ENCODE results near the gene MEGF6. TPM values are rescaled to one million over a fixed set of nuclear protein-coding genes. Genes with fewer than 3 reads are reported as not detected.

The MEGF6 gene
- total RNA-seq, 1 donor from 2014 or later, result 10.9 TPM

DNA sequence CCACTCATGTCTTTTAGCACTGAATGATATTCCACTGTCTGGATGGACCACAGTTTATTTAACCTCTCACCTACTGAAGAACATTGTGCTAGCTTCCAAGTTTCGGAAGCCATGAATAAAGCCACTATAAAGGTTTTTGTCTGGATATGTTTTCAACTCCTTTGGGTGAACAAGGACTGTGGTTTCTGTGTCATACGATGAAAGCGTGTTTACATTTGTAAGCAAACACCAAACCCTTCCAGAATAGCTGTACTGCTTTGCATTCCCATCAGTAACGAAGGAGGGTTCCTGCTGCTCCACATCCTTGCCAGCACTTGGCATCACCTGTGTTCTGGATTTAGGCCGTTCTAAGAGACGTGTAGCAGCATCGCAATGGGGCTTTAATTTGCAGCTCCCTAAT lies 167.5 kb downstream of the MEGF6 start:
- intact Hi-C loops (cut with micrococcal nuclease), result no loop called here
- Mint-ChIP-seq H3K9me3 (peaks cover 7% of the 10 kb centered on the region), H3K27ac (no peak overlapping the region), H3K4me3 (no peak overlapping the region), H3K36me3 (ENCODE audit: low read depth) (no peaks in the 10 kb centered on the region), H3K27me3 (peaks cover 14% of the 10 kb centered on the region), H3K4me1 (no peaks in the 10 kb centered on the region)
- TF ChIP-seq, protein P1, sequence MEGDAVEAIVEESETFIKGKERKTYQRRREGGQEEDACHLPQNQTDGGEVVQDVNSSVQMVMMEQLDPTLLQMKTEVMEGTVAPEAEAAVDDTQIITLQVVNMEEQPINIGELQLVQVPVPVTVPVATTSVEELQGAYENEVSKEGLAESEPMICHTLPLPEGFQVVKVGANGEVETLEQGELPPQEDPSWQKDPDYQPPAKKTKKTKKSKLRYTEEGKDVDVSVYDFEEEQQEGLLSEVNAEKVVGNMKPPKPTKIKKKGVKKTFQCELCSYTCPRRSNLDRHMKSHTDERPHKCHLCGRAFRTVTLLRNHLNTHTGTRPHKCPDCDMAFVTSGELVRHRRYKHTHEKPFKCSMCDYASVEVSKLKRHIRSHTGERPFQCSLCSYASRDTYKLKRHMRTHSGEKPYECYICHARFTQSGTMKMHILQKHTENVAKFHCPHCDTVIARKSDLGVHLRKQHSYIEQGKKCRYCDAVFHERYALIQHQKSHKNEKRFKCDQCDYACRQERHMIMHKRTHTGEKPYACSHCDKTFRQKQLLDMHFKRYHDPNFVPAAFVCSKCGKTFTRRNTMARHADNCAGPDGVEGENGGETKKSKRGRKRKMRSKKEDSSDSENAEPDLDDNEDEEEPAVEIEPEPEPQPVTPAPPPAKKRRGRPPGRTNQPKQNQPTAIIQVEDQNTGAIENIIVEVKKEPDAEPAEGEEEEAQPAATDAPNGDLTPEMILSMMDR (IDR thresholded peaks at IDR 0.05), result no peak
- DNase-seq (no peak), ATAC-seq (ENCODE audit: low read depth) (no peak)
- POLR2A ChIA-PET, result no interaction called here
- CTCF ChIA-PET, result no interaction called here

DNA sequence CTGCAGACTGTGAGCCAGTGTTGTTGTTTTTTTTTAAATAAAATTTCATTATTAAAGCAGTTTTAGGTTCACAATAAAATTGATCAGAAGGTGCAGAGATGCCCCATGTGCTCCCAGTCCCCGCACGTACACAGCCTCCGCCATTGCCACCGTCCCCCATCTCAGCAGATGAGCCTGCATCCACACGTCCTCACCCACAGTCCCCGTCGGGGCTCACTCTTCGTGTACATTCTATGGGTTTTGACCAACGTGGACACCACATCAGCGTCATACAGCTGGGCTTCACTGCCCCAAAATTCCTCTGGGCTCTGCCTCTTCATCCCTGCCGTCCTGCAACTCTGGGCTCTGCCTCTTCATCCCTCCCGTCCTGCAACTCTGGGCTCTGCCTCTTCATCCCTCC lies 168.4 kb downstream of the MEGF6 start:
- H3K36me3 Mint-ChIP-seq (ENCODE audit: low read depth), result no peaks in the 10 kb centered on the region
- DNase-seq, result no peak
- peaks cover 13% of the 10 kb centered on the region for H3K27me3 Mint-ChIP-seq
- intact Hi-C loops (cut with micrococcal nuclease), result no loop called here
- H3K4me1 Mint-ChIP-seq, result no peaks in the 10 kb centered on the region
- H3K27ac Mint-ChIP-seq, result no peak overlapping the region
- ChIA-PET POLR2A (no interaction called here), CTCF (no interaction called here)
- ATAC-seq (ENCODE audit: low read depth), result no peak
- peaks cover 7% of the 10 kb centered on the region for H3K9me3 Mint-ChIP-seq
- H3K4me3 Mint-ChIP-seq, result no peak overlapping the region
- TF ChIP-seq, protein P1 (IDR thresholded peaks at IDR 0.05), result no peak

DNA sequence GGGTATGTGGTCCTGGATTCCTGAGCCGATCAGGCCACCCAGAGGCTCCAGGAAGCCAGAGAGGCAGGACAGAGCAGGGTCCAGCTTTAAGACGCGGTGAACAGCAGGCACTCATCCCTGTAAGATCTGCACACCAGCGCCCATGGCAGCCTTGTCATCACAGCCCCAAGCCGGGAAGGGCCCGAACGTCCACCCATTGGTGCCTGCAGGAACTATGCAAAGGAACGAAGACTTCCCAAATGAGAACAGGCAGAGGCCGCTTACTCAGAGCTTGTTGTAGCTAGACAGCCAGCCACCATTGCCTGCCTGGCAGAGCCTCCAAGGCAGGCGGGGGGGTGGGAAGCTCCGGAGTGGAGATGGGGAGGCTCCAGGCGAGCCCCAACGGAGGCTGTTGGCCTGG lies 169.0 kb downstream of the MEGF6 start:
- intact Hi-C loops (cut with micrococcal nuclease), result no loop called here
- DNase-seq (no peak), ATAC-seq (ENCODE audit: low read depth) (no peak)
- Mint-ChIP-seq H3K36me3 (ENCODE audit: low read depth) (no peaks in the 10 kb centered on the region), H3K27ac (no peak overlapping the region), H3K4me1 (no peaks in the 10 kb centered on the region), H3K9me3 (peaks cover 2% of the 10 kb centered on the region), H3K27me3 (peaks cover 13% of the 10 kb centered on the region), H3K4me3 (no peak overlapping the region)
- TF ChIP-seq, protein P1 (IDR thresholded peaks at IDR 0.05), result no peak
- ChIA-PET CTCF (no interaction called here), POLR2A (no interaction called here)

DNA sequence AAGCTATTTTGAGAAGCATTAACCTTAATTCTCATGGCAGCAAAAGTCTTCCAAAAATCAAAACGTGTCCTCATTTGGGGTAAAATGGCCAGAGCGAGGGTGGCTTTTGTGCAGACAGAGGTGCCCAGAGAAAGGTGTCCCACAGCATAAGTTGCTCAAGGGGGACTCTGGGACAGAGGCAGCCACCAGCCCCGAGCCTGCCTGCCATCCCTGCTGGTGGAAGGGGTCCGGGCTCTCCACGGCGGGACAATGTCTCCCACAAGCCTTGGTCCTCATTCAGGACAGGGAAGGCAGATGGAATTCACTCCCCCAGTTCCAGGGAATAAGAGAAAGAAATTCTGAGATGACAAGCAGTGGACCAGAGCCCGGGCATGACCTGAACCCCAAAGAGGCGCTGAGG lies 169.4 kb downstream of the MEGF6 start:
- ATAC-seq (ENCODE audit: low read depth) (no peak), DNase-seq (no peak)
- TF ChIP-seq, protein P1 (IDR thresholded peaks at IDR 0.05), result no peak
- Mint-ChIP-seq H3K9me3 (peaks cover 2% of the 10 kb centered on the region), H3K27me3 (peaks cover 13% of the 10 kb centered on the region), H3K36me3 (ENCODE audit: low read depth) (no peaks in the 10 kb centered on the region), H3K27ac (no peak overlapping the region), H3K4me1 (no peaks in the 10 kb centered on the region), H3K4me3 (no peak overlapping the region)
- intact Hi-C loops (cut with micrococcal nuclease), result no loop called here
- ChIA-PET POLR2A (no interaction called here), CTCF (no interaction called here)

DNA sequence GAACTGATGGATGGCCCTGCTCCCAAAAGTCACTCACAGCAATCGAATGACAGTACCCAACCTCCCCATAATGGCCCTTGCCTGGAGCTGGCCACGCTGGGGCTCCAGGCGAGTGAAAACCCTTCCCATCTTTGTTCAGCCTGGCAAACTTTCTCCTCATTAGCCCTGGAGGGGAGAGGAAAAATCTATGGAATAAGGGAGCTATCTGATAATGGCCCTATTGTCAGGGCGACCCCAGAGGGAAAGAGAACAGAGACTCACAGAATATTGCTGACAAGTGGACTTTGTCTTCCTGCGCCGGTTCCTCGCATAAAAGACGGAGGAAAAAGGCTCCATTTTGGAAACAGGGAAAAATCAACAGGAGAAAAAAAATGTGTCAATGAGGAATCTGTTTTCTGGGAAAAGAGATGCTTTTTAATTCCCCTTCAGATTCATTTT lies 169.9 kb downstream of the MEGF6 start:
- Mint-ChIP-seq H3K27me3 (peaks cover 13% of the 10 kb centered on the region), H3K9me3 (peaks cover 2% of the 10 kb centered on the region), H3K4me1 (no peaks in the 10 kb centered on the region), H3K4me3 (no peak overlapping the region), H3K36me3 (ENCODE audit: low read depth) (no peaks in the 10 kb centered on the region), H3K27ac (no peak overlapping the region)
- TF ChIP-seq, protein P1 (IDR thresholded peaks at IDR 0.05), result no peak
- ATAC-seq (ENCODE audit: low read depth) (no peak), DNase-seq (no peak)
- POLR2A ChIA-PET, result no interaction called here
- CTCF ChIA-PET, result no interaction called here
- intact Hi-C loops (cut with micrococcal nuclease), result no loop called here

Measured in activated B cell treated with CpG ODN at 0.5 μM for 24 hours (primary cell).